Esophagus squamous epithelium (tissue), 5 donors: ENCODE data around the gene NFATC2. TPM values are rescaled to one million over a fixed set of nuclear protein-coding genes. Genes with fewer than 3 reads are reported as not detected.

Experiments used
- DNase-seq: peaks from one replicate; lab custom pipeline; 2025; lab: John Stamatoyannopoulos, UW
- H3K27ac ChIP-seq, 4 donors: fragments of 200-600 bp; sonication (generic); one replicate each; pipeline ENCODE4 v1.5.1; 2016 to 2019; ENCODE audit warnings: mild to moderate bottlenecking in 1 of 4
- H3K27me3 ChIP-seq, 4 donors: fragments of 200-600 bp; sonication (generic); 1 replicate in 3 of 4; 2 replicates in 1 of 4; pipeline versions ENCODE4 v1.5.1 to v1.6.0; 2017 to 2021; ENCODE audit warnings: antibody characterized with exemption in 1 of 4
- H3K36me3 ChIP-seq, 3 donors: fragments of 200-600 bp; sonication (generic); one replicate each; pipeline ENCODE4 v1.5.1; 2016 to 2019
- H3K4me1 ChIP-seq, 3 donors: fragments of 200-600 bp; sonication (generic); one replicate each; pipeline ENCODE4 v1.5.1; 2017 to 2019
- H3K4me3 ChIP-seq, 4 donors: fragments of 200-600 bp; sonication (generic); 1 replicate in 3 of 4; 2 replicates in 1 of 4; pipeline ENCODE4 v1.5.1; 2016 to 2019; ENCODE audit warnings: mild to moderate bottlenecking in 2 of 4, moderate library complexity in 1 of 4
- H3K9me3 ChIP-seq, 3 donors: fragments of 200-600 bp; sonication (generic); one replicate each; pipeline ENCODE4 v1.5.1; 2016 to 2019
- CTCF ChIP-seq, 6 experiments: fragments of 450-650 bp in 4 of 6; fragments of 200-600 bp in 2 of 6; sonication (generic) in 2 of 6; IDR thresholded peaks; one replicate each; pipeline ENCODE4 v1.5.1; 2016 to 2019; ENCODE audit warnings: antibody characterized with exemption in 6 of 6, mild to moderate bottlenecking in 4 of 6, moderate library complexity in 4 of 6
- POLR2A ChIP-seq, 4 donors: fragments of 450-650 bp; IDR thresholded peaks; one replicate each; pipeline ENCODE4 v1.6.1; 2017; ENCODE audit warnings: antibody characterized with exemption in 4 of 4, mild to moderate bottlenecking in 4 of 4, moderate library complexity in 3 of 4
- WGBS, 2 donors: methylation state at CpG; one replicate each; pipeline ENCODE4 v1.1.5; 2018; 5-methylcytosine and 5-hydroxymethylcytosine counted together
- intact Hi-C: fragments of 100-400 bp; cut with DNase I; formaldehyde crosslinking; loops from one replicate; pipeline ENCODE4 v1.15.0; 2022
- total RNA-seq, 4 donors: library from RNA; depleted of rRNA; stranded (reverse); fragments of >200 nt; gene quantifications; one replicate each; pipeline ENCODE4 v1.1.0, GENCODE V29; 2016
- donor health status: DM: yes; HTN: yes; CAD: no.

The NFATC2 gene
- total RNA-seq, 4 donors from 2014 or later: 0.83 to 6.7 (median 1.4) TPM

GRCh38 chr20:51423810-51424209 lies 118.7 kb downstream of the NFATC2 start:
- Histone ChIP-seq H3K4me1 (peaks cover 0 to 11% (median 0%) of the 10 kb centered on the region in 3 donors), H3K36me3 (no peaks in the 10 kb centered on the region), H3K27me3 (peaks cover 0 to 3% (median 0%) of the 10 kb centered on the region in 4 donors), H3K4me3 (no peak overlapping the region), H3K9me3 (no peaks in the 10 kb centered on the region), H3K27ac (no peak overlapping the region)
- TF ChIP-seq CTCF (IDR thresholded peaks at IDR 0.05) (no peak), POLR2A (IDR thresholded peaks at IDR 0.05) (no peak)
- WGBS, 2 donors: 65 to 76% methylated on average over 5 to 7 of the region's 7 CpGs
- intact Hi-C loops: no loop called here
- DNase-seq: no peak

GRCh38 chr20:51423290-51423667 lies 119.2 kb downstream of the NFATC2 start:
- no peak overlapping the region for H3K27ac ChIP-seq

GRCh38 chr20:51422514-51423289 lies 119.8 kb downstream of the NFATC2 start:
- no peaks in the 10 kb centered on the region for H3K4me1 ChIP-seq
- H3K4me3 ChIP-seq: no peak overlapping the region
- WGBS, 2 donors: 90 to 95% methylated on average over 4 of the region's 4 CpGs
- no peak overlapping the region for H3K27ac ChIP-seq
- H3K36me3 ChIP-seq: no peaks in the 10 kb centered on the region
- no peak for DNase-seq
- intact Hi-C loops: no loop called here
- H3K9me3 ChIP-seq: no peaks in the 10 kb centered on the region
- no peaks in the 10 kb centered on the region for H3K27me3 ChIP-seq
- TF ChIP-seq CTCF (IDR thresholded peaks at IDR 0.05) (no peak), POLR2A (IDR thresholded peaks at IDR 0.05) (no peak)

More at GRCh38 chr20:51423290-51423667, 119.2 kb downstream of the NFATC2 start:
- no peak for TF ChIP-seq CTCF (IDR thresholded peaks at IDR 0.05)
- no peak for TF ChIP-seq POLR2A (IDR thresholded peaks at IDR 0.05)
- Histone ChIP-seq H3K36me3 (no peaks in the 10 kb centered on the region), H3K4me3 (no peak overlapping the region), H3K4me1 (peaks cover 0 to 5% (median 0%) of the 10 kb centered on the region in 3 donors), H3K9me3 (no peaks in the 10 kb centered on the region), H3K27me3 (peaks cover 0 to 1% (median 0%) of the 10 kb centered on the region in 4 donors)
- 85 to 93% methylated on average over 1 of the region's 1 CpG for WGBS, 2 donors
- DNase-seq: no peak
- intact Hi-C loops: no loop called here

GRCh38 chr20:51420805-51421204 lies 121.7 kb downstream of the NFATC2 start:
- TF ChIP-seq CTCF (IDR thresholded peaks at IDR 0.05) (no peak), POLR2A (IDR thresholded peaks at IDR 0.05) (no peak)
- intact Hi-C loops: no loop called here
- Histone ChIP-seq H3K36me3 (no peaks in the 10 kb centered on the region), H3K27me3 (no peaks in the 10 kb centered on the region), H3K27ac (no peak overlapping the region), H3K9me3 (no peaks in the 10 kb centered on the region), H3K4me1 (peaks cover 0 to 8% (median 0%) of the 10 kb centered on the region in 3 donors), H3K4me3 (no peak overlapping the region)
- WGBS, 2 donors: 83 to 85% methylated on average over 3 of the region's 3 CpGs
- DNase-seq: no peak

- Histone ChIP-seq H3K27me3 (no peaks in the 10 kb centered on the region), H3K4me3 (no peak overlapping the region), H3K36me3 (no peaks in the 10 kb centered on the region), H3K9me3 (no peaks in the 10 kb centered on the region), H3K4me1 (peaks cover 0 to 15% (median 0%) of the 10 kb centered on the region in 3 donors), H3K27ac (no peak overlapping the region)
- no peak for TF ChIP-seq CTCF (IDR thresholded peaks at IDR 0.05)
- DNase-seq: no peak
- 7 to 10% methylated on average over 1 of the region's 1 CpG for WGBS, 2 donors
- intact Hi-C loops: no loop called here
Observed at GRCh38 chr20:51420111-51420510, 122.4 kb downstream of the NFATC2 start.
